Muscle layer of duodenum (tissue), 2 donors: ENCODE data around the gene E2F4.
A peak's percentile ranks its signal among the peaks of the same experiment; 100 is the strongest.

Experiments
- H3K27ac ChIP-seq: one replicate; pipeline ENCODE4 v1.7.0; 2013; ENCODE audit warnings: mild to moderate bottlenecking, low read length
- H3K27me3 ChIP-seq: one replicate; pipeline ENCODE4 v1.7.0; 2013; ENCODE audit warnings: low read depth, mild to moderate bottlenecking, control low read depth, low read length
- H3K36me3 ChIP-seq, 2 donors: one replicate each; pipeline ENCODE4 v1.7.0; 2013; ENCODE audit warnings: low read length in 2 of 2, control low read depth in 1 of 2, mild to moderate bottlenecking in 1 of 2; ENCODE audit not compliant: insufficient read depth in 2 of 2, control insufficient read depth in 1 of 2
- H3K4me1 ChIP-seq, 2 donors: one replicate each; pipeline ENCODE4 v1.7.0; 2013; ENCODE audit warnings: low read length in 2 of 2, mild to moderate bottlenecking in 2 of 2, control low read depth in 1 of 2, moderate library complexity in 1 of 2; ENCODE audit not compliant: insufficient read depth in 2 of 2, control insufficient read depth in 1 of 2
- H3K4me3 ChIP-seq, 2 donors: one replicate each; pipeline ENCODE4 v1.7.0; 2013; ENCODE audit warnings: low read length in 2 of 2, low read depth in 1 of 2, mild to moderate bottlenecking in 1 of 2
- H3K9me3 ChIP-seq, 2 donors: one replicate each; pipeline ENCODE4 v1.7.0; 2013; ENCODE audit warnings: low read length in 2 of 2, control low read depth in 1 of 2, mild to moderate bottlenecking in 1 of 2; ENCODE audit not compliant: control insufficient read depth in 1 of 2
- donor health status: healthy.

The E2F4 gene

DNA sequence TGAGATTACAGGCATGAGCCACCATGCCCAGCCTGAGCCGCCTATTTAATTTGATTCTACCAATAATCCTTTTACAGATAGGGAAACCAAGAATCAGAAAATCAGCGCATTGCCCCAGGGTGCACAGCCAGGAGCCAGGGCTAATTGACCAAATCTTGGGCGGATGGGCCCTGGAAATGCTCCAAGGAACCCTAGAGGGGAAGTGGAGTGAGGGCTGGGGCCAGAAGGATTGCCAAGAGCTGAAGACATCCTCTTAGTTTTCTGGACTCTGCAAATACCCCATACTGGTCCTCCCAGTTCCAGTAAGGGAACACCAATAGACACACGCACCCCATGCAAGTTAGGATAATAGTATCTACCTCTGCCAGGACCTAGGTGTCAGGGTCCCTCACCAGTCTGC lies 51.5 kb downstream of the E2F4 start:
- Histone ChIP-seq H3K36me3 (peaks cover 14 to 19% of the 10 kb centered on the region in 2 donors), H3K4me3 (no peak overlapping the region), H3K27me3 (no peaks in the 10 kb centered on the region), H3K4me1 (peaks cover 15 to 40% of the 10 kb centered on the region in 2 donors), H3K27ac (peak overlapping the region; percentile 88), H3K9me3 (no peaks in the 10 kb centered on the region)

DNA sequence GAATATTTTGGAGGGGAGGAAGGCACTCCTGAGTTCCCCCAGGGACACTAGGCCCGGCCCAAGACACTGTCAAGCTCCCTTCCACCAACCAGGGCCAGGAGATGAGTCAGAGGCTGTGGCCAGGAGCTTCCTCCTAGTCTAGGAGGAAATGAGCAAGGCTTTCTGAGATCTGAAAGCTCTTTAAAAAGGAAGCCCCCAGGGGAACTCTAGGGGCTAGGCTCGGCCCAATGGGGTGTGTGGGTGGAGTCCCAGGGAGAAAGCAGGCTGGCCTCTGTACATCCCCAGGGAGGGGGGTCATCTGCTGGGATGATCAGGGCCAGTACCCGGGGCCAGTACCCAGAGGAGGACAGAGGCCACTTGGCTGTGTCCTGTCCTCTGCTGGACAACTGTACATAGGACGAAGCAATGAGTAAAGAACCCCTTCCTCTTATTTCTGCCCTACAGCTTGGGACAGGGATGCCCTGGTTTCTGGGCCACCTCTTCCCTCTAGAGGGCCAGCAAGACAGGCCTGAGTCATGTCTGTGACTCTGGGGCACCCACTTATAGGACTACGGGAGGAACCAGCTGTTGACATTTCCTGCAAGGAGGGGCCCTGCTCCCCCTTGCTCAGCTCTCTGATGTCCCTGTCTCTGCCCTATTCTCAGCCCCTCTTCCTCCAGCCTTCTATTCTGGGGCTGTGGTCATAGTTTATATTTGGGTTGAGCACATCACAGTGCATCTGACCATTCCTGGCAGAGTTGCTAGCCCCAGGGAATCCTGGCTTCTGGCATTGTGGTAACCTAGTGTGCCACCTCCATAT lies 52.6 kb downstream of the E2F4 start:
- Histone ChIP-seq H3K36me3 (peaks cover 3 to 9% of the 10 kb centered on the region in 2 donors), H3K27me3 (peaks cover 7% of the 10 kb centered on the region), H3K27ac (peak overlapping the region; percentile 88), H3K4me1 (peaks cover 15 to 49% of the 10 kb centered on the region in 2 donors), H3K4me3 (peak overlapping the region in 1 of 2 donors; percentile 19), H3K9me3 (no peaks in the 10 kb centered on the region)

DNA sequence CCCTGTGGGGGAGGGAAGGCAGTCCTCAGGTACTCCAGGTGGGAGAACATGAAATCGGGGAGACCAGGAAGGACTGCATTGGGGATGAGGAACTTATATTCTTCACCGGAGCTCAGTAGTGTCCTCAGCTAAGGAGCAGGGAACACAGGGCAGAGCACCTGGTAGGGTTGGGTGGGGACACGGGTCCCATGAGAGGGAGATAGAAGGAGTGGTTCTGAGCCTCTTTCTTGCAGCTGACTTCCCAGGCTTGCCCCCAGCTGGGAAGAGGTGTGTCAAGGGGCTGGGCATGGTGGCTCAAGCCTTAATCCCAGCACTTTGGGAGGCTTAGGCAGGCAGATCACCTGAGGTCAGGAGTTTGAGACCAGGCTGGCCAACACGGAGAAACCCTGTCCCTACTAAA lies 53.2 kb downstream of the E2F4 start:
- peaks cover 9% of the 10 kb centered on the region for H3K27me3 ChIP-seq
- H3K4me1 ChIP-seq: peaks cover 15 to 49% of the 10 kb centered on the region in 2 donors
- H3K4me3 ChIP-seq: peak overlapping the region; percentile 19 to 91

DNA sequence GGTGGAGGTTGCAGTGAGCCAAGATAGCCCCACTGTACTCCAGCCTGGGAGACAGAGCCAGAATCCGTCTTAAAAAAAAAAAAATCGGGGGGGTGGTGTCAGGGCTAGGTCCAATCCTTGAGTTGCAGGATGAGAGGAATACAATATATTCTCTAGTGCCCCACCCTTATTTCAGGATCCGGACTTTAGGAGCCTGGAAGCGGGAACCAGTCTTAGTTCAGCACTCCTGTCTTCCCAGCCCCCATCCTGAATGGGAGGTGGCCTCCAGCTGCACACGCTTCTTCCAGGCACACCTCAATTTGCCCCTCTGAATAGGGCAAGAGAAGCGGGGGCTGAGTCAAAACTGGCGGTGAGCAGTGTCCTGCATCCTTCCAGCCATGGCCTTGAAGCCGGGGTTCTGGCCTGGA lies 53.7 kb downstream of the E2F4 start:
- Histone ChIP-seq H3K4me1 (peaks cover 15 to 45% of the 10 kb centered on the region in 2 donors), H3K27me3 (peaks cover 9% of the 10 kb centered on the region), H3K9me3 (no peaks in the 10 kb centered on the region), H3K27ac (peak overlapping the region; percentile 60), H3K4me3 (peak overlapping the region; percentile 77 to 91), H3K36me3 (peaks cover 0 to 9% of the 10 kb centered on the region in 2 donors)

More for the DNA sequence above, 53.2 kb downstream of the E2F4 start:
- H3K36me3 ChIP-seq: peaks cover 0 to 9% of the 10 kb centered on the region in 2 donors
- peak overlapping the region; percentile 88 for H3K27ac ChIP-seq
- no peaks in the 10 kb centered on the region for H3K9me3 ChIP-seq

DNA sequence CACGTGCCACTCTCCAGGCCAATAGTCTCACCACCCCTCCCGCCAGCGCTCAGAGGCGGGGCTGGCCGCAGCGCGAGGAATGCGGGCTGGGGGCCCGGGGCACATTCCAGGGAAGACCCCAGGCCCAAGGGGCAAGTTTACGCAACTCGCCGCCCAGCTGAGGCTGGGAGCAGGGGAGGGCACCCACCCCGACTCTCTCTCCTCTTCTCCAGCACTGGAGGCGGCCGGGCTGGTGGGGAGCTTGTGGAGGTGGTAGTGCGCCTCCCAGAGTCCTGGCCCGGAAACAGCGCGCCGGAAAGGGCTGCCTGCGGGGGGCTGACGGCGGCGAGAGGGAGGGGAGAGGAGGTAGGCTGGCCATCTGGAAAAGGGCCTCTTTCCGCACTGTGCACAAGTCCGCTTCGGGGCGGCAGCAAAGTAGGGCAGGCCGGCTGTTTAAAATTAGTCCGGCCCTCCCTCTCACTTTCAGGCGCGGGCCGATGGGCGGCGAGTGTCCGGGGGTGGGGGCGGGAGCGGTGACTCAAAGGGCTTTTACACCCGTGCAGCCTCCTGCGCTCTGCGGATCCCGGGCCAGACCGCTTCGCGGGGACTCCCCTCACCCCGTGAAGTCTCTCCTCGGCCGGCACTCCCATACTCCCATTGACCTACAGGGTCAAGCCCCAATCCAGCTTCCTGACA lies 54.3 kb downstream of the E2F4 start:
- Histone ChIP-seq H3K4me1 (peaks cover 15 to 43% of the 10 kb centered on the region in 2 donors), H3K27ac (peak overlapping the region; percentile 60), H3K4me3 (peak overlapping the region; percentile 77 to 91), H3K9me3 (no peaks in the 10 kb centered on the region), H3K36me3 (peaks cover 0 to 9% of the 10 kb centered on the region in 2 donors), H3K27me3 (peaks cover 9% of the 10 kb centered on the region)

DNA sequence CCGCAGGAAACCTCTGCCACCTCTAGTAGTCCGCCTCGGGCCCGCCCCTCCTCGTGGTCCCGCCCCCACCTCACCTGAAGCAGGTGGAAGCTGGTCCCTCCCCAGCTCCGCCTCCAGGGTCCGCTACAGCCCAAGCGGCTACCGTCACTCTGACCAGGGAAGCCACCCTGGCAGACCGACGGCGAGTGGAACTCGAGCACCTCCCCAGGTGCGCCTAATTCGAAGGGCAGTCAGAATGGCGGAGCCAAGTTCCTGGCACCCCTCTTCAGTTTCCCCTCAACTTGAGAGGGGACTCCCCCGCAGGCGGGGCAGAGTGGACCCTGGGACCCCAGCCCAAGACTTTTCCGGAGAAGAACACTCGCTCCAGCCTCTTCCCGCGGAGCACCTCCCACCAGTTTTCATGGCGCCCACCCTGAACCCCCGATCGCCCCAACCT lies 54.8 kb downstream of the E2F4 start:
- peaks cover 0 to 4% of the 10 kb centered on the region in 2 donors for H3K36me3 ChIP-seq
- peak overlapping the region; percentile 60 for H3K27ac ChIP-seq
- H3K4me1 ChIP-seq: peaks cover 15 to 38% of the 10 kb centered on the region in 2 donors

DNA sequence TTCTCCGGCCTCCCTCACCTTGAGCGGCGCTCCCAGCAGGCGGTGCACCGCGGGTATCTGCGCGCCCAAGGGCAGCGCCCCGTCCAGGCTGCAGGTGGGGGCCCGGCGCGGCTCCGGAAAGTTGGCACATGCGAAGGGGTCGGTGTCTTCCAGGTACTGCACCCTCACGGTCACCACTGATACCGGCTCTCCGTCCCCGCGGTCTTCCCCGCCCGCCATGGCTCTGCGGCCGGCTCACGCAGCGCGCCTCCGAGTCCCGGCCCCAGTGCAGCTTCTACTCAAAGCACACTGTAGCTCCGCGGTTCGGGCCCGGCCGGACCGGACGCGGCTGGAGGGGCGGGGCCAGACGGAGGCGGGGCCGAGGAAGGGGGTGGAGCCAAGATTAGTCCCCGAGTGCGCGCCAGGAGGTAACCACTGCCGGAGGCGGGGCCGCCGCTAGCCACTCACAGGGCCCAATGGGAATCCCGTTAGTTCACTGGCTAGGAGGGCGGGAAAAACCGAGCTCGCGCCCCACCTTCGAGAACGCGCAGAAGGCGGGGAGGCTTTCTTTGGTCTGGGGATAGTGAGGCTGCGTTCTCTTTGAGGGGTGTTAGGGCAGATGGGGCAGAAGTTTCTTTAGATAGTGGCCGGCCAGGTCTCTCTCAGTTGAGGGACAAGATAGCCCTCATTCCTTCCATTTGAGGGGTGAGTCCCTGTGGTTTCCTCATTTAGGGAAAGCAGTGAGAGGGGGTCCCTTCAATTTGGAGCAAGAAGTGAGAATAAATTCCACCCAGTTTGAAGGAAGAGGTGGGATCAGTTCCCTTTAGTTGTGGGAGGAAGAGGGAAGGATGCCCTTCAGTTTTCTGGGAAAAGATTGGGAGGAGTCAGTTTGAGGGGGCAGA lies 55.5 kb downstream of the E2F4 start, which contains the start of gene FHOD1:
TSS of gene FHOD1 (minus strand) at position 290 of the 881 bp plus-strand sequence. CDS start at position 219, 71 bp downstream.
- Histone ChIP-seq H3K9me3 (no peaks in the 10 kb centered on the region), H3K27ac (peak within 1 kb of the TSS; percentile 60), H3K27me3 (peaks cover 9% of the 10 kb centered on the region), H3K36me3 (peaks cover 0 to 3% of the 10 kb centered on the region in 2 donors), H3K4me1 (peaks cover 15 to 38% of the 10 kb centered on the region in 2 donors), H3K4me3 (peak within 1 kb of the TSS; percentile 77 to 91)

More for the DNA sequence above, 54.8 kb downstream of the E2F4 start:
- H3K4me3 ChIP-seq: peak overlapping the region; percentile 77 to 91
- no peaks in the 10 kb centered on the region for H3K9me3 ChIP-seq
- peaks cover 9% of the 10 kb centered on the region for H3K27me3 ChIP-seq

DNA sequence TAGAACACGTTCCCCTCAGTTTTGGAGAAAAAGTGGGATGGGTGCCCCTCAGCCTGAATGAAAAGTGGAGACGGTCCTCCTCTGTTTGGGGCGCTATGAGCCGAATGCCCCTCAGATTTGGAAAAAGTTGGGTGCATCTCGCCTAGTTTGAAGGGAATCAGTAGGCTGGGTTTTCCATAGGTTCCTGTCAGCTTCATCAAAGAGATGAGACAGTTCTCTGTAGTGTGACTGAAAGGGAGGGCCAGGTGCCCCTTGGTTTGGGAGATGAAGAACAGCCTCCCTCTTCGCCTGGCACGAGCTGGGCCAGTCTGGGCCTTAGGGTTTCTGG lies 56.1 kb downstream of the E2F4 start:
- peaks cover 15 to 38% of the 10 kb centered on the region in 2 donors for H3K4me1 ChIP-seq
- H3K9me3 ChIP-seq: no peaks in the 10 kb centered on the region
- H3K4me3 ChIP-seq: peak overlapping the region; percentile 77 to 91
- peaks cover 0 to 3% of the 10 kb centered on the region in 2 donors for H3K36me3 ChIP-seq
- H3K27ac ChIP-seq: no peak overlapping the region
- peaks cover 9% of the 10 kb centered on the region for H3K27me3 ChIP-seq
